Measurements from ENCODE around the gene KRT6B.

DNA sequence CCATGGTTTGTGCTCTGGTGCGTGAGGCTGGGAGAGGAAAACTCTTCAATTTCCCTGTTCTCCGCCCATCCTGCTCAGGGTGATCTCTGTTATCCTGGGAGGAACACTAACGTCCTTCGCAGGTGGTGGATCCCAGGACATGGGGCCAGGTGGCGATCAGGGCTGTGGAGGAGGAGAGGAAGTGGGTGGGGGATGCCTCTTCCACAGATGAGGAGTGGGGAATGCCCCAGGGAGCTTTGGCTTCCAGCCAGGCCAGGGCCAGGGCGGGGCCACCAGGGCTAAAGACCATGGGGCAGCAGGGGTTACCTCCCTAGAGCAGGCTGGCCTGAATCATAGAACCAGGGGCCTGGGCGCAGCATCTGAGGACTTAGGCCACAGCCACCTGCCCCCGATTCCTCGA, 14.4 kb downstream of the KRT6B start:
- TF ChIP-seq, protein P1, sequence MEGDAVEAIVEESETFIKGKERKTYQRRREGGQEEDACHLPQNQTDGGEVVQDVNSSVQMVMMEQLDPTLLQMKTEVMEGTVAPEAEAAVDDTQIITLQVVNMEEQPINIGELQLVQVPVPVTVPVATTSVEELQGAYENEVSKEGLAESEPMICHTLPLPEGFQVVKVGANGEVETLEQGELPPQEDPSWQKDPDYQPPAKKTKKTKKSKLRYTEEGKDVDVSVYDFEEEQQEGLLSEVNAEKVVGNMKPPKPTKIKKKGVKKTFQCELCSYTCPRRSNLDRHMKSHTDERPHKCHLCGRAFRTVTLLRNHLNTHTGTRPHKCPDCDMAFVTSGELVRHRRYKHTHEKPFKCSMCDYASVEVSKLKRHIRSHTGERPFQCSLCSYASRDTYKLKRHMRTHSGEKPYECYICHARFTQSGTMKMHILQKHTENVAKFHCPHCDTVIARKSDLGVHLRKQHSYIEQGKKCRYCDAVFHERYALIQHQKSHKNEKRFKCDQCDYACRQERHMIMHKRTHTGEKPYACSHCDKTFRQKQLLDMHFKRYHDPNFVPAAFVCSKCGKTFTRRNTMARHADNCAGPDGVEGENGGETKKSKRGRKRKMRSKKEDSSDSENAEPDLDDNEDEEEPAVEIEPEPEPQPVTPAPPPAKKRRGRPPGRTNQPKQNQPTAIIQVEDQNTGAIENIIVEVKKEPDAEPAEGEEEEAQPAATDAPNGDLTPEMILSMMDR (IDR thresholded peaks at IDR 0.05): no peak
- TF ChIP-seq POLR2A (IDR thresholded peaks at IDR 0.05): no peak

Measured in Peyer's patch (tissue), 4 donors.